Tibial artery (tissue), 4 donors: ENCODE results near the gene C1orf226.

ENCODE experiments used
- DNase-seq, 2 donors: peaks; one replicate each; pipeline ENCODE4 v3.0.0-alpha.2; 2019
- H3K27ac ChIP-seq, 2 donors: fragments of 200-600 bp; sonication (generic) in 1 of 2; 1 replicate in 1 of 2; 2 replicates in 1 of 2; pipeline ENCODE4 v1.5.1; 2018 to 2019; ENCODE audit warnings: mild to moderate bottlenecking in 1 of 2
- H3K27me3 ChIP-seq, 2 donors: fragments of 200-600 bp; sonication (generic) in 1 of 2; one replicate each; pipeline versions ENCODE4 v1.5.1 to v1.6.0; 2016 to 2019
- H3K36me3 ChIP-seq, 3 donors: fragments of 200-600 bp; sonication (generic) in 2 of 3; one replicate each; pipeline ENCODE4 v1.5.1; 2016 to 2019; ENCODE audit warnings: mild to moderate bottlenecking in 2 of 3
- H3K4me1 ChIP-seq, 4 donors: fragments of 200-600 bp; sonication (generic) in 2 of 4; 1 replicate in 3 of 4; 2 replicates in 1 of 4; pipeline ENCODE4 v1.5.1; 2016 to 2019
- H3K4me3 ChIP-seq, 2 donors: fragments of 200-600 bp; sonication (generic) in 1 of 2; 1 replicate in 1 of 2; 2 replicates in 1 of 2; pipeline ENCODE4 v1.5.1; 2018 to 2019; ENCODE audit warnings: mild to moderate bottlenecking in 2 of 2
- H3K9me3 ChIP-seq, 3 donors: fragments of 200-600 bp; sonication (generic) in 1 of 3; one replicate each; pipeline ENCODE4 v1.5.1; 2016 to 2019
- intact Hi-C: fragments of 100-400 bp; cut with DNase I; formaldehyde crosslinking; loops from one replicate; pipeline ENCODE4 v1.15.0; 2023; ENCODE audit warnings: low total_unique reads
- TF ChIP-seq, protein P1 (sequence below), 2 experiments: fragments of 200-600 bp in 1 of 2; fragments of 450-650 bp in 1 of 2; IDR thresholded peaks; one replicate each; pipeline ENCODE4 v1.5.1; 2017 to 2019; ENCODE audit warnings: antibody characterized with exemption in 2 of 2, mild to moderate bottlenecking in 1 of 2, moderate library complexity in 1 of 2

Gene C1orf226

DNA sequence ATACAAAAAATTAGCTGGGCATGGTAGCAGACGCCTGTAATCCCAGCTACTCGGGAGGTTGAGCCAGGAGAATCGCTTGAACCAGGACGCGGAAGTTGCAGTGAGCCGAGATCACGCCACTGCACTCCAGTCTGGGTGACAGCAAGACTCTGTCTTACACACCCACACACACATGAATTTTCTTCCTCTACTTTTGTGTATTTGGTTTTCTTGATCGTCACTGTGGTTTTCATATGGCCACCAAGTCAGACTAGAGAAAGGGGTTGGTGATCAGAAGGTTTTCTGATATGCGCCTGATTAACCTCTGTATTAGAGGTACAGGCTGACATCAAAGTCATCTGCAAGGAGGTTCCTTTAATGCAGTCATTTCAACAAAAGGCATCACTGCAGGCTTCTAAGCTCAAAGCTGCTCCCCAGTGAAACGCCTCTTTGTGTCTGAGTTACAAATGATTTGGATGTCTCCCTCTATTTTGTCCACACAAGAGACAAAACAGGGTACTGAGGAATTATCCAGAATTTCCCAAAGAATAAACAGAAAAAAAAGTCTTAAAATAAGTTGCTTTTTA is 19.3 kb downstream of the C1orf226 start:
- Histone ChIP-seq H3K4me3 (no peak overlapping the region), H3K27me3 (peaks cover 0 to 6% of the 10 kb centered on the region in 2 donors), H3K36me3 (no peaks in the 10 kb centered on the region), H3K4me1 (no peaks in the 10 kb centered on the region), H3K9me3 (no peaks in the 10 kb centered on the region), H3K27ac (no peak overlapping the region)
- TF ChIP-seq, protein P1, sequence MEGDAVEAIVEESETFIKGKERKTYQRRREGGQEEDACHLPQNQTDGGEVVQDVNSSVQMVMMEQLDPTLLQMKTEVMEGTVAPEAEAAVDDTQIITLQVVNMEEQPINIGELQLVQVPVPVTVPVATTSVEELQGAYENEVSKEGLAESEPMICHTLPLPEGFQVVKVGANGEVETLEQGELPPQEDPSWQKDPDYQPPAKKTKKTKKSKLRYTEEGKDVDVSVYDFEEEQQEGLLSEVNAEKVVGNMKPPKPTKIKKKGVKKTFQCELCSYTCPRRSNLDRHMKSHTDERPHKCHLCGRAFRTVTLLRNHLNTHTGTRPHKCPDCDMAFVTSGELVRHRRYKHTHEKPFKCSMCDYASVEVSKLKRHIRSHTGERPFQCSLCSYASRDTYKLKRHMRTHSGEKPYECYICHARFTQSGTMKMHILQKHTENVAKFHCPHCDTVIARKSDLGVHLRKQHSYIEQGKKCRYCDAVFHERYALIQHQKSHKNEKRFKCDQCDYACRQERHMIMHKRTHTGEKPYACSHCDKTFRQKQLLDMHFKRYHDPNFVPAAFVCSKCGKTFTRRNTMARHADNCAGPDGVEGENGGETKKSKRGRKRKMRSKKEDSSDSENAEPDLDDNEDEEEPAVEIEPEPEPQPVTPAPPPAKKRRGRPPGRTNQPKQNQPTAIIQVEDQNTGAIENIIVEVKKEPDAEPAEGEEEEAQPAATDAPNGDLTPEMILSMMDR (IDR thresholded peaks at IDR 0.05): no peak
- intact Hi-C loops: no loop called here
- no peak for DNase-seq

DNA sequence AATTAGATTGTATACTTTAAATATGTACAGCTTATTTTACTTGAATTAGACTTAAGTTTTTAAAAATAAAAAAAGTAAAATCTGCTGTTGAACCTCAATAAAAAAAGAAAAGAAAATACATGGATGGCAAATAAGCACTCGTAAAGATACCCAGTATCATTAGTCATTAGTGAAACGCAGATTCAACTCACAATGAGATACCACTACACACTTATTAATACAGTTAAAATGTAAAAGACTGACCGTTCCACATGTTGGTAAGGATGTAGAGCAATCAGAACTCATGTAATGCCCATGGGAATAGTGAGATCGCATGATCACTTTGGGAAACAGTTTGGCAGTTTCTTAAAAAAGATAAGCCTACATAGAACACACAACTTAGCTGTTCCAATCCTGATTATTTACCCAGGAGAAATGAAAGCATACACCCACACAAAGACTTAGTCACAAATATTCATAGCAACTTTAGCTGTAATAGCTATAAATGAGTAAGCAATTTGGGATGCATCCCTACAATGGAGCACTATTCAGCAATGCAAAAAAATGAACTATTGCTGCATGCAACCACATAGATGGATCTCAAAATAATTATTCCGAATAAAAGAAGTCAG is 23.1 kb downstream of the C1orf226 start:
- intact Hi-C loops: no loop called here
- Histone ChIP-seq H3K9me3 (no peaks in the 10 kb centered on the region), H3K27ac (no peak overlapping the region), H3K27me3 (no peaks in the 10 kb centered on the region), H3K4me3 (no peak overlapping the region), H3K4me1 (no peaks in the 10 kb centered on the region), H3K36me3 (no peaks in the 10 kb centered on the region)
- TF ChIP-seq, protein P1 (IDR thresholded peaks at IDR 0.05): no peak
- DNase-seq: no peak

DNA sequence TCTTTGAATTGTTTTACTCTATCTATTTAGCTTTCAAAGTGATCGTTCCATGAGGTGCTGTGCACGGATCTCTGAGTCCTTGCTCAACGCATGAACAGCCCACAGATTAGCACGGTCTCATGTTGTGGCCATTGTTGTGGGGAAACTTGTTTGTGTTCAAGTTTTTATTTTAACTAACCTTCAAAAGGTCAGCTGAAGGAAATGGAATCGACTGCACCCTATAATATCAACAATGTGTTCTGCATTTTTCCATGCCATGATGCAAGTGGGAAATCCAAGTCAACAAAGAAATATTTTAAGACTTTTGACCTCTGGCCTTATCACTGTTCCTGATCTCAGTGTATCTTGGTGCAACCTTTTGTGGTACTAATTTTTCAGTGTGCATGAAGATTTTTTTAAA is 24.3 kb downstream of the C1orf226 start:
- Histone ChIP-seq H3K4me3 (no peak overlapping the region), H3K27ac (no peak overlapping the region), H3K4me1 (no peaks in the 10 kb centered on the region), H3K27me3 (no peaks in the 10 kb centered on the region), H3K9me3 (no peaks in the 10 kb centered on the region), H3K36me3 (no peaks in the 10 kb centered on the region)
- no peak for DNase-seq
- TF ChIP-seq, protein P1 (IDR thresholded peaks at IDR 0.05): no peak
- intact Hi-C loops: no loop called here

DNA sequence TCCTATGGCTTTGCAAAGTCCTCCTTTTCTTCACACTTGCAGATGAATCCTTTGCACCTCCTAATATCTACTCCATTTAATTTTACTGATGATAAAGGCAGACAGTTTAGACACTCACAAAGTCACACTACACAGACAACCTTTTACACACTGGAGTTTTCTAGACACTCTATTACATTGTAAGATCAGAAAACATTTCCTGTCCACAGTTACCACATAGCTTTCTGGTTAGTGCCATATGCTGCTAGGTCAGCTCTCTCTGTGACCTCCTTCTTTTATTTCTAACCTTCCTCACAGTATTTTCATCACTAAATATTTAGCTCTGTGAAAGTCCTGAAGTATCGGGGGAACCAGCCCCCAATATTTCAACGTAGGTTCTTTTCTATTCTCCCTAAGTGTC is 25.3 kb downstream of the C1orf226 start:
- TF ChIP-seq, protein P1 (IDR thresholded peaks at IDR 0.05): no peak
- H3K4me3 ChIP-seq: no peak overlapping the region
- intact Hi-C loops: no loop called here
- no peak overlapping the region for H3K27ac ChIP-seq
- no peaks in the 10 kb centered on the region for H3K4me1 ChIP-seq
- no peaks in the 10 kb centered on the region for H3K9me3 ChIP-seq
- peaks cover 0 to 4% of the 10 kb centered on the region in 2 donors for H3K27me3 ChIP-seq
- H3K36me3 ChIP-seq: no peaks in the 10 kb centered on the region
- DNase-seq: no peak

DNA sequence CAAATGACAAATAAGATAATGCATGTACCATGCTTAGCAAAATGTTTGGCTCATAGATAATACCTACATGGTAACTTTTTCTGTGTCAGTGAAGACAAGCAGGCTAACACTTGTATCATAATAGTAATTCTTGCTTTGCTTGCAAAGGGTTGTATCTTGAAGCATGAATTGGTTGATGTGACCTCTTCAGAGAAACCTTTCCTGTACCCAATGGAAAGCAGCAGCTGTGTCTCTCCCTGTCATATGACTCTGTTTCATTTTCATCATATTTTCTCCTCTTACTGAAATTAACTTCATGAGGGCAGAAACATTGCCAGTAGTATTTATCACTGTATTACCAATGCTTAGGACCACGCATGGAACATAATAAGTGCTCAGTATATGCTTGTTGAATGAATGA is 26.0 kb downstream of the C1orf226 start:
- H3K4me3 ChIP-seq: no peak overlapping the region
- no peak for DNase-seq
- peaks cover 0 to 9% of the 10 kb centered on the region in 2 donors for H3K27me3 ChIP-seq
- H3K27ac ChIP-seq: no peak overlapping the region
- TF ChIP-seq, protein P1 (IDR thresholded peaks at IDR 0.05): no peak
- no peaks in the 10 kb centered on the region for H3K4me1 ChIP-seq
- no peaks in the 10 kb centered on the region for H3K36me3 ChIP-seq
- intact Hi-C loops: no loop called here
- no peaks in the 10 kb centered on the region for H3K9me3 ChIP-seq
